ENCODE data around the gene GHRL. TPM values are rescaled to one million over a fixed set of nuclear protein-coding genes. Genes with fewer than 3 reads are reported as not detected.

GHRL gene
- polyA plus RNA-seq, 2 of the 4 experiments (the other 2 are of a cell fraction), result not detected

DNA sequence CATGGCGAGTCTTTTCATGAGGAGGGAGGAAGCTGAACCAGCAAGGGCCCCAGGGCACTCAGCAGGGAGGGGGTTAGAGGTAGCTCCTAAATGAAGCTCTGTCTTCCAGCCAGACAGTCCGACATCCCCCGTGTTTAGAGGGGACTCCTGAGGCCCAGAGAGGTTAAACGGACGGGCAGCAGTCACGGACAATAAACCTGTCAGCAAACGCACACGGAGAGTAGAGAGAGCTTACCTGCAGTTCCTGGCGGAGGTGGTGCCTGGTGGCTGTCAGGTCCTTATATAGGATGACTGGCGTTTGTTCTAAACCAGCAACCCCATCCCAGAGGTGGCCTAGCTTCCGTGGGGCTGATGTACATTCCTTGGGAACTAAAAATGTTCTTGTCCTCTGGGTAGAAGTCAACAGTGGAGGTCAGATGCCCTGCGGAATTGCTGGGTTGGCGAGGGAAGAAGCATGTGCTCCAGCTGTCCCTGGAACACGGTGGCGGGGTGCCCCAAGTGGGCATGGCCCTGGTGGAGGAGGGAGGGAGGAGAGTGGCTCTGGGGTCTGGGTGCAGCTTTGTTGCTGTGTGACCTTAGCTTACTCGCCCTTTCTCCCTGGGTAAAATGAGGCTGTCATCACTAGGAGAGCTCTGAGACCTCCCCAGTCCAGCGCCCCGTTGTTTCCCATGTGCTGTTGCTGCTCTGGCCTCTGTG, 2.1 kb downstream of the GHRL start (continued):
- TF ChIP-seq SREBF2 (IDR thresholded peaks at IDR 0.05), result no peak
- TF ChIP-seq JUNB (IDR thresholded peaks at IDR 0.05), result no peak
- TF ChIP-seq RCOR1 (IDR thresholded peaks at IDR 0.05; ENCODE audit: low read depth, low read length), result no peak

DNA sequence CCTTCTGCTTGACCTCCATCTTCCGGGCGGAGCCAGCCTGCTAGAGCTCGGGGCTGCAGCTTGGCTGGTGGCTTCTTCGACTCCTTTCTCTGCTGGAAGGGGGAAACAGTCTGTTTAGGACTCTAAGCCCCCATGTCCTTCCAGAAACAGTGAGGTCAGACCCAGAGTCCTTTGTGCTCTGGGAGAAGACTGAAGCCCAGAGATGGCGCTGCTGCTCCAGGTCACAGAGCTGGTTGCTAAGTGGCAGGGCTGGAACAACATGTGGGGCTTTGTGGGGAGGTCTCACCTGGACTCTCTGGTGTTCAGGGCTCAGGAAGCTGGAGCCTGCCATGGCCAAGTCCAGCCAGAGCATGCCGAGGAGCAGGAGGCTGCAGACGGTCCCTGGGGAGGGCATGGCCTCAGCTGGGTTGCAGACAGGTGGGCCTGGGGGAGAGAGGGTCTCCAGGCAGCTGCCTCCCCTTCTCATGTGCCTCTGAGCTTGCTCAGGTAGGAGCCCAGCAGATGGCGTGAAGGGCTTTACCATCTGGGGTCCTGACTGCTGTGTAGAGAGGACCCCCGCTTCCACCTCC, 2.9 kb downstream of the GHRL start:
- POLR2A ChIA-PET, result interaction anchor here (1.0 to 1.3 kb wide), 2 partner anchors 26 to 343 kb away, joined by 3 read pairs; no protein-coding TSS in a partner anchor
- CTCF ChIA-PET, result interaction anchor here (0.9 to 4.2 kb wide), 7 partner anchors 9 to 449 kb away, joined by 3 to 16 read pairs (median 3); no protein-coding TSS in a partner anchor
- H3K9me3 ChIP-seq, result no peaks in the 10 kb centered on the region
- ATAC-seq, result no peak
- H3K4me1 ChIP-seq, result no peaks in the 10 kb centered on the region
- no peak overlapping the region for H3K4me3 ChIP-seq
- 100% methylated on average over 5 of the region's 9 CpGs for WGBS (ENCODE audit: missing lambda C conversion rate)
- H3K27ac ChIP-seq, result no peak overlapping the region
- TF ChIP-seq NR3C1 (IDR thresholded peaks at IDR 0.05) (no peak), HOXB13 (CRISPR knock-in tag; IDR thresholded peaks at IDR 0.05; ENCODE audit: low read depth) (no peak), HOXB5 (CRISPR knock-in tag; IDR thresholded peaks at IDR 0.05) (no peak), FOXS1 (CRISPR knock-in tag; IDR thresholded peaks at IDR 0.05) (no peak), CBX2 (IDR thresholded peaks at IDR 0.05; ENCODE audit: borderline replicate concordance, low read depth) (no peak), TFCP2L1 (CRISPR knock-in tag; IDR thresholded peaks at IDR 0.05) (no peak)
- TF ChIP-seq, protein P1, sequence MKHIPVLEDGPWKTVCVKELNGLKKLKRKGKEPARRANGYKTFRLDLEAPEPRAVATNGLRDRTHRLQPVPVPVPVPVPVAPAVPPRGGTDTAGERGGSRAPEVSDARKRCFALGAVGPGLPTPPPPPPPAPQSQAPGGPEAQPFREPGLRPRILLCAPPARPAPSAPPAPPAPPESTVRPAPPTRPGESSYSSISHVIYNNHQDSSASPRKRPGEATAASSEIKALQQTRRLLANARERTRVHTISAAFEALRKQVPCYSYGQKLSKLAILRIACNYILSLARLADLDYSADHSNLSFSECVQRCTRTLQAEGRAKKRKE (CRISPR knock-in tag; IDR thresholded peaks at IDR 0.05; ENCODE audit: low read depth), result no peak
- no peak for FAIRE-seq
- no peak for DNase-seq (ENCODE audit: low read depth in 1 of 2, low spot score in 1 of 2)
- no peak overlapping the region for H3K4me2 ChIP-seq

DNA sequence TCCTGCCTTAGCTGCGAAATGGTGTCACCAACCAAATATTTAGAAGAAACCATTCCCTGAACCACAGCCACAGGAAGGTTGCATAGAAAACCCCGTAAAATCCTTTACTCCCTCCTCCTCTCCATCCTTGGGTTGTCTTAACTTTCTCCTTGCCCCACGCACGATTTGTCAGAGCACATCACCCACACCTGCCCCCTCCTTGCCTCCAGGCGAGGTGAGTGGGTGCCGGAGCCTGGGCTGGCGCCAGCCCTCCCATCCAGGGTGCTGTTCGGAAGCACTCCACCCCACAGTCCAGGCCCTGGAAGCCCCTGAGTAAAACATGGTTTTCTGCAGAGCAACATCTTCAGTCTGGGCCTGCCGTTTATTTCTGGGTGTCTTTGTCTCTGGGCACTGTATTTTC, 3.7 kb downstream of the GHRL start:
- no peak for ATAC-seq
- no peak for DNase-seq (ENCODE audit: low read depth in 1 of 2, low spot score in 1 of 2)
- Histone ChIP-seq H3K4me1 (no peaks in the 10 kb centered on the region), H3K4me2 (no peak overlapping the region), H3K9me3 (no peaks in the 10 kb centered on the region), H3K4me3 (no peak overlapping the region), H3K27ac (no peak overlapping the region)
- no peak for TF ChIP-seq HDAC2 (IDR thresholded peaks at IDR 0.05)
- no peak for TF ChIP-seq SREBF2 (IDR thresholded peaks at IDR 0.05)
- no peak for TF ChIP-seq TP53 (CRISPR knock-in tag; IDR thresholded peaks at IDR 0.05)
- TF ChIP-seq, protein P2, sequence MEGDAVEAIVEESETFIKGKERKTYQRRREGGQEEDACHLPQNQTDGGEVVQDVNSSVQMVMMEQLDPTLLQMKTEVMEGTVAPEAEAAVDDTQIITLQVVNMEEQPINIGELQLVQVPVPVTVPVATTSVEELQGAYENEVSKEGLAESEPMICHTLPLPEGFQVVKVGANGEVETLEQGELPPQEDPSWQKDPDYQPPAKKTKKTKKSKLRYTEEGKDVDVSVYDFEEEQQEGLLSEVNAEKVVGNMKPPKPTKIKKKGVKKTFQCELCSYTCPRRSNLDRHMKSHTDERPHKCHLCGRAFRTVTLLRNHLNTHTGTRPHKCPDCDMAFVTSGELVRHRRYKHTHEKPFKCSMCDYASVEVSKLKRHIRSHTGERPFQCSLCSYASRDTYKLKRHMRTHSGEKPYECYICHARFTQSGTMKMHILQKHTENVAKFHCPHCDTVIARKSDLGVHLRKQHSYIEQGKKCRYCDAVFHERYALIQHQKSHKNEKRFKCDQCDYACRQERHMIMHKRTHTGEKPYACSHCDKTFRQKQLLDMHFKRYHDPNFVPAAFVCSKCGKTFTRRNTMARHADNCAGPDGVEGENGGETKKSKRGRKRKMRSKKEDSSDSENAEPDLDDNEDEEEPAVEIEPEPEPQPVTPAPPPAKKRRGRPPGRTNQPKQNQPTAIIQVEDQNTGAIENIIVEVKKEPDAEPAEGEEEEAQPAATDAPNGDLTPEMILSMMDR (IDR thresholded peaks at IDR 0.05), result no peak
- no peak for TF ChIP-seq SMC3 (IDR thresholded peaks at IDR 0.05)
- no peak for TF ChIP-seq POLR2AphosphoS2 (conservative IDR thresholded peaks at IDR 0.05; ENCODE audit: low read length)
- no peak for TF ChIP-seq POLR2A (IDR thresholded peaks at IDR 0.05; ENCODE audit: low read length)
- no peak for TF ChIP-seq FOSL2 (IDR thresholded peaks at IDR 0.05)
- TF ChIP-seq FOSL2 (CRISPR knock-in tag; IDR thresholded peaks at IDR 0.05), result no peak
- no peak for TF ChIP-seq HOXB5 (CRISPR knock-in tag; IDR thresholded peaks at IDR 0.05)
- TF ChIP-seq, protein P3, sequence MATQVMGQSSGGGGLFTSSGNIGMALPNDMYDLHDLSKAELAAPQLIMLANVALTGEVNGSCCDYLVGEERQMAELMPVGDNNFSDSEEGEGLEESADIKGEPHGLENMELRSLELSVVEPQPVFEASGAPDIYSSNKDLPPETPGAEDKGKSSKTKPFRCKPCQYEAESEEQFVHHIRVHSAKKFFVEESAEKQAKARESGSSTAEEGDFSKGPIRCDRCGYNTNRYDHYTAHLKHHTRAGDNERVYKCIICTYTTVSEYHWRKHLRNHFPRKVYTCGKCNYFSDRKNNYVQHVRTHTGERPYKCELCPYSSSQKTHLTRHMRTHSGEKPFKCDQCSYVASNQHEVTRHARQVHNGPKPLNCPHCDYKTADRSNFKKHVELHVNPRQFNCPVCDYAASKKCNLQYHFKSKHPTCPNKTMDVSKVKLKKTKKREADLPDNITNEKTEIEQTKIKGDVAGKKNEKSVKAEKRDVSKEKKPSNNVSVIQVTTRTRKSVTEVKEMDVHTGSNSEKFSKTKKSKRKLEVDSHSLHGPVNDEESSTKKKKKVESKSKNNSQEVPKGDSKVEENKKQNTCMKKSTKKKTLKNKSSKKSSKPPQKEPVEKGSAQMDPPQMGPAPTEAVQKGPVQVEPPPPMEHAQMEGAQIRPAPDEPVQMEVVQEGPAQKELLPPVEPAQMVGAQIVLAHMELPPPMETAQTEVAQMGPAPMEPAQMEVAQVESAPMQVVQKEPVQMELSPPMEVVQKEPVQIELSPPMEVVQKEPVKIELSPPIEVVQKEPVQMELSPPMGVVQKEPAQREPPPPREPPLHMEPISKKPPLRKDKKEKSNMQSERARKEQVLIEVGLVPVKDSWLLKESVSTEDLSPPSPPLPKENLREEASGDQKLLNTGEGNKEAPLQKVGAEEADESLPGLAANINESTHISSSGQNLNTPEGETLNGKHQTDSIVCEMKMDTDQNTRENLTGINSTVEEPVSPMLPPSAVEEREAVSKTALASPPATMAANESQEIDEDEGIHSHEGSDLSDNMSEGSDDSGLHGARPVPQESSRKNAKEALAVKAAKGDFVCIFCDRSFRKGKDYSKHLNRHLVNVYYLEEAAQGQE (IDR thresholded peaks at IDR 0.05), result no peak
- FAIRE-seq, result no peak
- 87% methylated on average over 9 of the region's 9 CpGs for WGBS (ENCODE audit: missing lambda C conversion rate)
- ChIA-PET CTCF (interaction anchor here (1.1 to 2.9 kb wide), 4 partner anchors 25 to 450 kb away, joined by 3 to 8 read pairs (median 4); no protein-coding TSS in a partner anchor), POLR2A (interaction anchor here (0.6 kb wide), 1 partner anchor 317 kb away, joined by 11 read pairs; no protein-coding TSS in a partner anchor)
